LNCaP clone FGC (cell line): Measurements from ENCODE around the gene LIN54.
"Not testable (repeated sequence)": the region's sequence is repeated elsewhere in the genome, so short reads cannot be mapped to it uniquely, and the experiment has no call there.

Experiments
- DNase-seq: peaks from one replicate; pipeline ENCODE4 v3.0.0-alpha.2; 2011; ENCODE audit warnings: low read depth
- H3K4me3 ChIP-seq: 2 replicates; pipeline ENCODE4 v1.5.1; 2011; ENCODE audit warnings: mild to moderate bottlenecking, low read depth, low read length, control low read depth
- TF ChIP-seq, protein P1 (sequence below): IDR thresholded peaks from 2 replicates; pipeline ENCODE4 v1.5.1; 2012; ENCODE audit warnings: mild to moderate bottlenecking; ENCODE audit not compliant: control insufficient read depth, insufficient read depth; ENCODE audit errors: extremely low read depth

Gene LIN54

DNA sequence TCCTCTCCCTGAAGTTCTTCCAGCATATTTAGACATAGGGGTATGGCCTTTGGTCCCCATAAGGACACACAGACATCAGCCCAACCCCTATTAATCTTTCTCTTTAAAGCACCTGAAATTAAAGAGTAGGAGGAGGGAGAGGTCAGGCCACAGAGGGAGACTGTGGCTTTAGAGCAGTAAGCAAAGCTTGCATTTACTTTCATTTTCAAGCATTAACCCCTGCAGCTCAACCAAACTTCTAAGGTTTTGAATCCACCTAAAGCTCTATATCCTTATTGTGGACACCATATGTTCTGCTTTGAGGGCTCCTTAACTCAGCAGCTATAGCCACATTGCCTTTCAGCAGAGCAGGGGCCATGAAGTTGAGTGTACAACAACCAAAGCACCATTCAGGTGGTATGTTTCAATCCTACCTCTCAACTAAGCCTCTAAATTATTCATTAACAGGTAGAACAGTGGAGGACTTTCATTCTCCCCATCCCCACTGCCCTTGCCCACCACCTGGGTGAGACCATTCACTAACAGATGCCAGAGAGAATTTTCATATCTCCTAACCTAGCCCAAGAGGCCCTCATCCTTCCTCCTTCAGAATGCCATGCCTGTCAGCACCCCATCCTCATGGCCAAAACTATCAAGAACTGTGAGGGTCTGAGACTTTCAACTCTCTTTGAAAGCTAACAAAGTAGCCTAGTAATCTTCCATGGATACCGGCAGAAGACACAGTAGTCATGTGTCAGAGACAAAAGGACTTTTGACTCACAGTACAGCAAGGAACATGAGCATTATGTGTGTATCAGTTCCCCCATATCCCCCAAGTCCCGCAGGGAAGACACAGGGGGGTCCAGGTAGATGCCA, 20.8 kb downstream of the LIN54 start:
- TF ChIP-seq, protein P1, sequence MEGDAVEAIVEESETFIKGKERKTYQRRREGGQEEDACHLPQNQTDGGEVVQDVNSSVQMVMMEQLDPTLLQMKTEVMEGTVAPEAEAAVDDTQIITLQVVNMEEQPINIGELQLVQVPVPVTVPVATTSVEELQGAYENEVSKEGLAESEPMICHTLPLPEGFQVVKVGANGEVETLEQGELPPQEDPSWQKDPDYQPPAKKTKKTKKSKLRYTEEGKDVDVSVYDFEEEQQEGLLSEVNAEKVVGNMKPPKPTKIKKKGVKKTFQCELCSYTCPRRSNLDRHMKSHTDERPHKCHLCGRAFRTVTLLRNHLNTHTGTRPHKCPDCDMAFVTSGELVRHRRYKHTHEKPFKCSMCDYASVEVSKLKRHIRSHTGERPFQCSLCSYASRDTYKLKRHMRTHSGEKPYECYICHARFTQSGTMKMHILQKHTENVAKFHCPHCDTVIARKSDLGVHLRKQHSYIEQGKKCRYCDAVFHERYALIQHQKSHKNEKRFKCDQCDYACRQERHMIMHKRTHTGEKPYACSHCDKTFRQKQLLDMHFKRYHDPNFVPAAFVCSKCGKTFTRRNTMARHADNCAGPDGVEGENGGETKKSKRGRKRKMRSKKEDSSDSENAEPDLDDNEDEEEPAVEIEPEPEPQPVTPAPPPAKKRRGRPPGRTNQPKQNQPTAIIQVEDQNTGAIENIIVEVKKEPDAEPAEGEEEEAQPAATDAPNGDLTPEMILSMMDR = no peak
- no peak for DNase-seq
- no peak overlapping the region for H3K4me3 ChIP-seq

DNA sequence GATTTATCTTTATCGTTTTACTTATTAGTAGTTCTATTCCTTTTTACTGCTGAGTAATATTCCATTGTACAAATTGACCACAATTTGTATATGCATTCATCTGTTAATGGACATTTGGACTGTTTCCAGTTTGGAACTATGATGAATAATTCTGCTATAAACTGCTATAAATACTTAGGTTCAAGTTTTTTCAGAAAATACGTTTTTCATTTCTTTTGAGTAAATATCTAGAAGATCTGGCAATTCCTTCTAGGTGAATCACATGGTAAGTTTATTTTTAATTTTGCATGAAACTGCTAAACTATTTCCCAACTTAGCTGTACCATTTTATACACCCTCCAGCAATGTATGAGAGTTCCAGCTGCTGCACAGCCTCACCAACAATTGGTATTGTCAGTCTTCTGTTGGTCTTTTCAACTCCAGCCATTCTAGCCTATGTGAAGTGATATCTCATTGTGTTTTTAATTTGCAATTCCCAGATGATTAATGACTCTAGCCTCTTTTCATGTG, 22.2 kb downstream of the LIN54 start:
- no peak for DNase-seq
- no peak overlapping the region for H3K4me3 ChIP-seq

DNA sequence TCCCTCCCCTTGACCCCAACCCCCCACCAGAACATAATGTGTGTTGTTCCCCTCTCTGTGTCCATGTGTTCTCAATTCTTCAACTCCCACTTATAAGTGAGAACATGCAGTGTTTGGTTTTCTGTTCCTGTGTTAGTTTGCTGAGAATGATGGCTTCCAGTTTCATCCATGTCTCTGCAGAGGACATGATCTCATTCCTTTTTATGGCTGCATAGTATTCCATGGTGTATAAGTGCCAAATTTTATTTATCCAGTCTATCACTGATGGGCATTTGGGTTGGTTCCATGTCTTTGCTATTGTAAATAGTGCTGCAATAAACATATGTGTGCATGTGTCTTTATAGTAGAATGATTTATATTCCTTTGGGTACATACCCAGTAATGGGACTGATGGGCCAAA, 23.1 kb downstream of the LIN54 start:
- H3K4me3 ChIP-seq, DNase-seq: not testable (repeated sequence)

More for the DNA sequence above, 22.2 kb downstream of the LIN54 start:
- TF ChIP-seq, protein P1 = no peak

DNA sequence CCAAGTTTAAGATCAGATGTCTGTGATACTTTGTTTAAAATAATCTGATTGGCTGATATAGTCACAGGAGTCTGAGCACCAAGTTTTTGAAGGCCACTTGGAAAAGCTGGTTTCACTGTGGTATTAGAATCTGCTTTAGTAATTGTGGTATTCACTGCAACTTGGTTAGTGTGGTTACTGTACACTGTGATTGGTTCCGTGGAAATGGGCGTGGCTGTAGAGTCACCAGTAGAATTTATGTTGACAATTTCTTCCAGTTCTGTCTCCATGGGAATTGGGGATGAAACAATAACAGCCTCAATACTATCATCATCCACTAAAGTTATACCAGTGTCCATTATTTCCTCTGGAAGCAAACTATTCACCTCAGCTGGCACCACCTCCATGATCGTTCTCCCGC, 26.2 kb downstream of the LIN54 start:
- TF ChIP-seq, protein P1 = no peak
- no peak for DNase-seq
- H3K4me3 ChIP-seq = no peak overlapping the region

DNA sequence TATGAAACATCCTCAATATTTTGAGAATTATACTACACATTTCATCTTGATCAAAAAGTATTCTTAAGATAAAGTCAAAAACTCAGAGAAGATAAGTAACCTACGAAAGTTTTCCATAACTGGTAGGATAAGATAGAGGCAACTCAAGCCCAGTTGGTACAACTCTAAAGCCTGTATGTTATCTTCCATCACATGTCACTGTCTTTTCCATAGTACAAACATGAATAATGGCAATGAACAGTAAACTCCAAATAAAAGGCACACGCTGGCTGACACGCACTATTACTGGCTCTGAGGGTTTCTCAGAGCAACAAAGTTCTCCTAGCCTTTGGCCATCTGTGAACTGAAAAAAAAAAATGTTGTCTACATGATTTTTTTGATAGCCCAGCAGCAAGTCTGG, 27.2 kb downstream of the LIN54 start:
- H3K4me3 ChIP-seq = no peak overlapping the region
- no peak for DNase-seq

DNA sequence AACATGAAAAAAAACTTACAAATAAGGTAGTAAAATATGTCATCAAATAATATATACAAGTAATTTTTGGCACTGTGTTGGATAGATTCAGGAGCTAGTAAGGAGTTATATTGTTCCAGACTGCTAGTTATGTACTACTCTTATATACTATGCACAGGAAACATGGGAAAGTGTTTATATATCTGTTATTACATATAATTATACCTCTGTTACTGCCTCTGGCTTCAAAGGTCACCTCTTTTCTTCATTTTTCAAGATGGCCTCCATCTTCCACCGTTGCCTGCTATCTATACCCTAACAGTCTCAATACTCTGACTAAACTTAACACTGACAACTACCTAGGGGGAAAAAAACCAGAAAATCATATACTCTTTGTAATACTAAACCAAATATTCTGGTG, 29.5 kb downstream of the LIN54 start:
- TF ChIP-seq, protein P1 = no peak
- no peak overlapping the region for H3K4me3 ChIP-seq
- no peak for DNase-seq

More for the DNA sequence above, 27.2 kb downstream of the LIN54 start:
- TF ChIP-seq, protein P1 = no peak

DNA sequence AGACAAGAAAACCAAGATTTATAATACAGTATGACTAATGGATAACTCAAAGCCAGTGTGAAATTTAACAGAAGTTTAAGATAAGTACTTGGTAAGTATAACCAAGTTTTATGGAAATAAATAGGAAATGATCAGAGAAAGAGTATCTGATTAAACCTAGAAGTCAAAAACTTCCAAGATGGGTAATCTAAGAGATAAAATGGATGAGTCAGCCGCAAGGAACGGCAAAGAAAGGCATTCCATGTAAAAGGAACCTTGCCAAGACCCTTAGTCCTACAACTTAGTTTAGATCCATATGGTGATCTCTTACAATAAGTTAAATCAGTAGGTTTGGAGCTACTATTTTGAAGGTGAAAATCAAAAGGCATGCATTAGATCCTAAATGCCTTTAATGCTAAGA, 34.8 kb downstream of the LIN54 start:
- no peak for DNase-seq
- TF ChIP-seq, protein P1 = no peak
- no peak overlapping the region for H3K4me3 ChIP-seq
